Mucosa of rectum (tissue), 2 donors: ENCODE measurements around the gene ZNRF4.

Experiments
- H3K27ac ChIP-seq, 2 donors: one replicate each; pipeline ENCODE4 v1.7.0; 2013; ENCODE audit warnings: inconsistent platforms in 2 of 2, low read depth in 2 of 2, low read length in 2 of 2
- H3K27me3 ChIP-seq, 2 donors: one replicate each; pipeline ENCODE4 v1.7.0; 2013; ENCODE audit warnings: low read length in 2 of 2; ENCODE audit not compliant: control insufficient read depth in 2 of 2, insufficient read depth in 2 of 2
- H3K36me3 ChIP-seq, 2 donors: one replicate each; pipeline ENCODE4 v1.7.0; 2013; ENCODE audit warnings: low read length in 2 of 2; ENCODE audit not compliant: control insufficient read depth in 2 of 2, insufficient read depth in 2 of 2
- H3K4me1 ChIP-seq, 2 donors: one replicate each; pipeline ENCODE4 v1.7.0; 2013; ENCODE audit warnings: low read length in 2 of 2, mild to moderate bottlenecking in 1 of 2; ENCODE audit not compliant: control insufficient read depth in 2 of 2, insufficient read depth in 2 of 2
- H3K4me3 ChIP-seq, 2 donors: one replicate each; pipeline ENCODE4 v1.7.0; 2013; ENCODE audit warnings: low read length in 2 of 2
- H3K9ac ChIP-seq, 2 donors: one replicate each; pipeline ENCODE4 v1.7.0; 2013; ENCODE audit warnings: low read length in 2 of 2, low read depth in 1 of 2, mild to moderate bottlenecking in 1 of 2
- H3K9me3 ChIP-seq, 2 donors: one replicate each; pipeline ENCODE4 v1.7.0; 2013; ENCODE audit warnings: low read length in 2 of 2; ENCODE audit not compliant: control insufficient read depth in 2 of 2
- donor health status: healthy.
- donor health status: Normal muscosa, but diverticular disease.

Gene ZNRF4

DNA sequence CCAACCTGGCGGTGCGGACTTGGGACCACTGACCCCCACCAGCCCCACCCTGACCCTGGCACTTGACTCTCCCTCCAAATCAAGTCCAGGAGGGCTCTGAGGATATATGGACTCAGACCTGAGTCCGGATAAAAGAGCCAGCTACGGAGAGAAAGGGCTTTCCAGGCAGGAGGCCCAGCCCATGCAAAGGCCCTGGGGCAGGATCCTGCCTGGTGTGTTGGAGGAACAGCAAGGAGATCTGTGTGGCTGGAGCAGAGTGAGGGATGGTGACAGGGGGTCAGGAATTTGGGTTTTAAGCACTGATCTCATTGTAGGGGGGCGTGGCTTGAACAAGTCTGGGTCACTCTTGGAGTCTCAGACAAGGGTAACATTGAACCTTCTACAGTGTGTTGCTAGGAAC is 474 bp upstream of the ZNRF4 start:
- no peaks in the 10 kb centered on the region for H3K4me1 ChIP-seq
- no peak overlapping the region for H3K4me3 ChIP-seq
- H3K27ac ChIP-seq: no peak overlapping the region
- H3K9me3 ChIP-seq: no peaks in the 10 kb centered on the region
- no peaks in the 10 kb centered on the region for H3K36me3 ChIP-seq
- no peaks in the 10 kb centered on the region for H3K27me3 ChIP-seq
- no peak overlapping the region for H3K9ac ChIP-seq

GRCh38 chr19:5456130-5456840 is 1.1 kb downstream of the ZNRF4 start:
- H3K36me3 ChIP-seq: no peaks in the 10 kb centered on the region
- H3K9ac ChIP-seq: no peak overlapping the region
- H3K9me3 ChIP-seq: no peaks in the 10 kb centered on the region
- H3K27ac ChIP-seq: no peak overlapping the region
- H3K4me1 ChIP-seq: no peaks in the 10 kb centered on the region
- H3K4me3 ChIP-seq: no peak overlapping the region
- no peaks in the 10 kb centered on the region for H3K27me3 ChIP-seq

GRCh38 chr19:5456841-5457200 is 1.6 kb downstream of the ZNRF4 start:
- no peak overlapping the region for H3K4me3 ChIP-seq
- H3K27me3 ChIP-seq: no peaks in the 10 kb centered on the region
- no peak overlapping the region for H3K9ac ChIP-seq
- no peaks in the 10 kb centered on the region for H3K4me1 ChIP-seq
- no peaks in the 10 kb centered on the region for H3K36me3 ChIP-seq
- no peaks in the 10 kb centered on the region for H3K9me3 ChIP-seq
- H3K27ac ChIP-seq: no peak overlapping the region

DNA sequence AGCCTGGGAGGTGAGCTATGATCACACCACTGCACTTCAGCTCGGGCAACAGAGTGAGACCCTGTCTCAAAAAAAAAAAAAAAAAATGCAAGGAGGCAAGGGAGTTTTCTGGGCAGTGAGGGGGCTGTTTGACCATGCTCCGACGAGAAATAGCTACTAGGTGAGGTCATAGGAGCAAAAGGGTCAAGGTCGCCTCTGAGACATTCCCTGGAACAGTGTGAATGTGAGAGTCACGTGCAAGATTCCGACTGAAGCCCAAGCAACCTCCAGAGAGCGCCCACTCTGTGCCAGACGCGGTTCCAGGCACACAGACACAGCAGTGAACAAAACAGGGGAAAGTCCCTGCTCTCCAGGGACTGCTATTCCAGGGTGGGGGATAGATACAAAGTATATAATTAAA is 2.5 kb downstream of the ZNRF4 start:
- Histone ChIP-seq H3K27me3 (no peaks in the 10 kb centered on the region), H3K4me1 (no peaks in the 10 kb centered on the region), H3K9me3 (no peaks in the 10 kb centered on the region), H3K27ac (no peak overlapping the region), H3K9ac (no peak overlapping the region), H3K4me3 (no peak overlapping the region), H3K36me3 (no peaks in the 10 kb centered on the region)

DNA sequence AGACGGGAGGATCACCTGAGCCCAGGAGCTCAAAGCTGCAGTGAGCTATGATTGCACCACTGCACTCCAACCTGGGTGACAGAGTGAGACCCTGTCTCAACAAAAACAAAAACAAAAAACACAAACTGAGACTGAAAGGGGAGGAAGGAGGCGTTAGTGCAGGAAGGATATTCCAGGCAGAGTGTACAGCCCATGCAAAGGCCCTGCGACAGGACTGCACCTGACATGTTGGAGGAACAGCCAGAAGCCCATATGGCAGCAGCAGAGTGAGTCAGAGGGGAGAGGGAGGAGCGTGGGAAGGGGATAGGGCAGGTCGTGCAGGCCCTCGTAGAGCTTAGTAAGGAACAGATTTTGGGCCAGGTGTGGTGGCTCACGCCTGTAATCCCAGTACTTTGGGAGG is 3.2 kb downstream of the ZNRF4 start:
- H3K4me1 ChIP-seq: no peaks in the 10 kb centered on the region
- H3K36me3 ChIP-seq: no peaks in the 10 kb centered on the region
- no peak overlapping the region for H3K4me3 ChIP-seq
- no peak overlapping the region for H3K9ac ChIP-seq
- H3K9me3 ChIP-seq: no peaks in the 10 kb centered on the region
- H3K27ac ChIP-seq: no peak overlapping the region
- no peaks in the 10 kb centered on the region for H3K27me3 ChIP-seq

- Histone ChIP-seq H3K4me3 (no peak overlapping the region), H3K27me3 (no peaks in the 10 kb centered on the region), H3K4me1 (no peaks in the 10 kb centered on the region), H3K9me3 (no peaks in the 10 kb centered on the region), H3K27ac (no peak overlapping the region), H3K36me3 (no peaks in the 10 kb centered on the region), H3K9ac (no peak overlapping the region)
Observed at GRCh38 chr19:5459360-5459759, 4.1 kb downstream of the ZNRF4 start.

GRCh38 chr19:5460748-5461147 is 5.5 kb downstream of the ZNRF4 start:
- Histone ChIP-seq H3K9ac (no peak overlapping the region), H3K9me3 (no peaks in the 10 kb centered on the region), H3K27ac (no peak overlapping the region), H3K27me3 (no peaks in the 10 kb centered on the region), H3K36me3 (no peaks in the 10 kb centered on the region), H3K4me3 (no peak overlapping the region), H3K4me1 (no peaks in the 10 kb centered on the region)

GRCh38 chr19:5463959-5464358 is 8.7 kb downstream of the ZNRF4 start:
- H3K27me3 ChIP-seq: no peaks in the 10 kb centered on the region
- H3K4me3 ChIP-seq: no peak overlapping the region
- no peaks in the 10 kb centered on the region for H3K9me3 ChIP-seq
- H3K27ac ChIP-seq: no peak overlapping the region
- H3K4me1 ChIP-seq: no peaks in the 10 kb centered on the region
- H3K36me3 ChIP-seq: no peaks in the 10 kb centered on the region
- H3K9ac ChIP-seq: no peak overlapping the region

DNA sequence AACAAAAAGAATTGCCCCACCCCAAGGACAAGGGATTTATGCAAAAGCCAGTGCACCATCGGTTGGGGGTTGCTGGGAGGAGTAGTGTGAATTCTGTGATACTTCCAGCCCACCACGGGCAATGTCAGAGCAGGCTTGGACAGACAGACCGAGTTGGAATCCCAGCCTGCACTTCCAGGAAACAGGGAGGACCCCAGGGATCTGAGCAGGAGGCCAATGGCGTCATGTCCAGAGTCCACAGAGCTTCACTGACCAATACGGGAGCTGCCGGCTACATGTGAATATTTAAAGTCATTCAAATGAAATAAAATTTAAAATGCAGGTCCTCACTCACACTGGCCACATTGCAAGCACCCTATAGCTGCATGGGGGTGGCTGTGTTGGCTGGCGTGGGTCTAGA is 10.9 kb downstream of the ZNRF4 start:
- no peak overlapping the region for H3K9ac ChIP-seq
- H3K9me3 ChIP-seq: no peaks in the 10 kb centered on the region
- no peak overlapping the region for H3K27ac ChIP-seq

DNA sequence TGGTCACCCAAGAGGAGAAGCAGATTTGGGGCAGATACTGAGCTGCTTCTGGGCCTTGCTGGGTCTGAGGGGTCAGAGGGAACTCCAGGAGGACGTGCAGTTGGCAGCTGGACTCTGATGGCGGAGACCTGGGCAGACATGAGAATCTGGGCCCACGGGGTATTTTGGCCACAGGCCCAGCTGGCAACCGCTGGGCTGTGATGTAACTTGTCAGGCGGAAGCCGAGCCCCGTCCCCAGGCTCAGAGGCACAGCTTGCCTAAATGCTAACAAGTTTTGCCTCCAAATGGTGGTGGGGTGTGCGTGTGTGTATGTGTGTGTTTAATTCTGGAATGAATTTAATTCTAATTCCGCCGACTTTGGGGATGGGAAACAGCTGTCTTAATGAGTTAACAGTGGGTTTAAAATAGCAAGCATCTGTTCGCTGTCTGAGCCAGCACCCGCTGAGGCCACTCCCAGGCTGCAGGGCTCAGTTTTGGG is 11.6 kb downstream of the ZNRF4 start:
- Histone ChIP-seq H3K36me3 (no peaks in the 10 kb centered on the region), H3K27ac (no peak overlapping the region), H3K27me3 (no peaks in the 10 kb centered on the region), H3K4me3 (no peak overlapping the region), H3K4me1 (no peaks in the 10 kb centered on the region), H3K9ac (no peak overlapping the region), H3K9me3 (no peaks in the 10 kb centered on the region)

More for the DNA sequence above, 10.9 kb downstream of the ZNRF4 start:
- Histone ChIP-seq H3K27me3 (no peaks in the 10 kb centered on the region), H3K4me1 (no peaks in the 10 kb centered on the region), H3K4me3 (no peak overlapping the region), H3K36me3 (no peaks in the 10 kb centered on the region)

DNA sequence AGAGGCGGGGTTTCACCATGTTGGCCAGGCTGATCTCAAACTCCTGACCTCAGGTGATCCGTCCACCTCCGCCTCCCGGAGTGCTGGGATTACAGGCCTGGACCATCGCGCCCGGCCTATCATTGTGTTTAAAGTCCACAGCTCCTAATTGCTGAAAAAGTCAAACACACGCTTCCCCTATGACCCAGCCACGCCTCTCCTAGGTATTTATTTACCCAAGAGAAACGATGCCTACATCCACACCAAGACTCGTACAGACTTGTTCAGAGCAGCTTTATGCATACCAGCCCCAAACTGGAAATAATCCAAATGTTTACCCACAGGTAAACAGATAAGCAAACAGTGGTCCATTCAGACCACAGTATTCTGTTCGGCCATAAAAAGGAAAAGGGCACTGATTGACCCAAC is 15.1 kb downstream of the ZNRF4 start:
- Histone ChIP-seq H3K27ac (no peak overlapping the region), H3K4me3 (no peak overlapping the region), H3K36me3 (no peaks in the 10 kb centered on the region), H3K9me3 (no peaks in the 10 kb centered on the region), H3K4me1 (no peaks in the 10 kb centered on the region), H3K9ac (no peak overlapping the region), H3K27me3 (no peaks in the 10 kb centered on the region)
